ENCODE data around the gene RASGRF1. TPM values are rescaled to one million over a fixed set of nuclear protein-coding genes. Genes with fewer than 3 reads are reported as not detected.

The RASGRF1 gene
- total and polyA plus RNA-seq, 2 experiments from 2014 or later, result 0.05 to 0.24 TPM

- Mint-ChIP-seq H3K4me3 (no peak overlapping the region), H3K36me3 (ENCODE audit: low read depth) (no peaks in the 10 kb centered on the region), H3K27ac (no peak overlapping the region), H3K27me3 (ENCODE audit: insufficient read depth, low read depth, poor library complexity) (peaks cover 1% of the 10 kb centered on the region), H3K9me3 (no peaks in the 10 kb centered on the region), H3K4me1 (no peaks in the 10 kb centered on the region; the same call in 2 of the 3 replicates)
- H4K20me1 ChIP-seq (replicated peaks; ENCODE audit: insufficient read depth), result no peaks in the 10 kb centered on the region
- no peaks in the 10 kb centered on the region for H3K4me1 ChIP-seq (ENCODE audit: insufficient read depth)
- ATAC-seq, result no peak
- no peak overlapping the region for H3K27ac ChIP-seq (ENCODE audit: low read depth)
- H3F3A ChIP-seq (replicated peaks; ENCODE audit: low read depth), result no peaks in the 10 kb centered on the region
- H3K27me3 ChIP-seq (ENCODE audit: insufficient read depth), result no peaks in the 10 kb centered on the region
- DNase-seq (ENCODE audit: low spot score), result no peak
- no peak overlapping the region for H3K4me2 ChIP-seq
- H3K9me2 ChIP-seq (ENCODE audit: insufficient read depth), result no peaks in the 10 kb centered on the region
- H2AFZ ChIP-seq, result no peak overlapping the region
- H3K36me3 ChIP-seq (ENCODE audit: insufficient read depth), result no peaks in the 10 kb centered on the region
- no peaks in the 10 kb centered on the region for H3K79me2 ChIP-seq (replicated peaks; ENCODE audit: insufficient read depth)
- H3K4me3 ChIP-seq, result no peak overlapping the region
- TF ChIP-seq EZH2 (IDR thresholded peaks at IDR 0.05; ENCODE audit: low read depth, unreplicated experiment), result no peak
- TF ChIP-seq ZNF462 (CRISPR knock-in tag; IDR thresholded peaks at IDR 0.05), result no peak
These were observed 80.3 kb downstream of the RASGRF1 start for GRCh38 chr15:79010278-79010677.

GRCh38 chr15:79009379-79009778, 81.2 kb downstream of the RASGRF1 start:
- H3K27ac Mint-ChIP-seq, result no peak overlapping the region
- H3K4me2 ChIP-seq, result no peak overlapping the region
- DNase-seq (ENCODE audit: low spot score) (no peak), ATAC-seq (no peak)
- no peak overlapping the region for H3K4me3 Mint-ChIP-seq
- no peak overlapping the region for H2AFZ ChIP-seq
- no peaks in the 10 kb centered on the region for H3K79me2 ChIP-seq (replicated peaks; ENCODE audit: insufficient read depth)
- H3K36me3 ChIP-seq (ENCODE audit: insufficient read depth), result no peaks in the 10 kb centered on the region
- H3K4me1 Mint-ChIP-seq, result peaks cover 8% of the 10 kb centered on the region
- no peaks in the 10 kb centered on the region for H3K9me3 Mint-ChIP-seq
- no peaks in the 10 kb centered on the region for H4K20me1 ChIP-seq (replicated peaks; ENCODE audit: insufficient read depth)
- H3K4me1 ChIP-seq (ENCODE audit: insufficient read depth), result peaks cover 6% of the 10 kb centered on the region
- no peaks in the 10 kb centered on the region for H3K36me3 Mint-ChIP-seq (ENCODE audit: low read depth)
- peaks cover 6% of the 10 kb centered on the region for H3K27me3 Mint-ChIP-seq (ENCODE audit: insufficient read depth, low read depth, poor library complexity)
- H3K4me3 ChIP-seq, result no peak overlapping the region
- no peaks in the 10 kb centered on the region for H3K27me3 ChIP-seq (ENCODE audit: insufficient read depth)
- H3F3A ChIP-seq (replicated peaks; ENCODE audit: low read depth), result no peaks in the 10 kb centered on the region
- no peak overlapping the region for H3K27ac ChIP-seq (ENCODE audit: low read depth)
- H3K9me2 ChIP-seq (ENCODE audit: insufficient read depth), result no peaks in the 10 kb centered on the region
- TF ChIP-seq ZNF462 (CRISPR knock-in tag; IDR thresholded peaks at IDR 0.05) (no peak), CTCF (conservative IDR thresholded peaks at IDR 0.05; ENCODE audit: low read depth in 2 of 2) (no peak)

All from GM23338 (cell line).